Activated T-cell treated with anti-CD3 and anti-CD28 coated beads for 1 hour (primary cell): ENCODE measurements around the gene WWOX.

ENCODE experiments used
- DNase-seq: peaks from one replicate; pipeline ENCODE4 v3.0.0-alpha.2; 2020; ENCODE audit warnings: low read depth

WWOX gene

DNA sequence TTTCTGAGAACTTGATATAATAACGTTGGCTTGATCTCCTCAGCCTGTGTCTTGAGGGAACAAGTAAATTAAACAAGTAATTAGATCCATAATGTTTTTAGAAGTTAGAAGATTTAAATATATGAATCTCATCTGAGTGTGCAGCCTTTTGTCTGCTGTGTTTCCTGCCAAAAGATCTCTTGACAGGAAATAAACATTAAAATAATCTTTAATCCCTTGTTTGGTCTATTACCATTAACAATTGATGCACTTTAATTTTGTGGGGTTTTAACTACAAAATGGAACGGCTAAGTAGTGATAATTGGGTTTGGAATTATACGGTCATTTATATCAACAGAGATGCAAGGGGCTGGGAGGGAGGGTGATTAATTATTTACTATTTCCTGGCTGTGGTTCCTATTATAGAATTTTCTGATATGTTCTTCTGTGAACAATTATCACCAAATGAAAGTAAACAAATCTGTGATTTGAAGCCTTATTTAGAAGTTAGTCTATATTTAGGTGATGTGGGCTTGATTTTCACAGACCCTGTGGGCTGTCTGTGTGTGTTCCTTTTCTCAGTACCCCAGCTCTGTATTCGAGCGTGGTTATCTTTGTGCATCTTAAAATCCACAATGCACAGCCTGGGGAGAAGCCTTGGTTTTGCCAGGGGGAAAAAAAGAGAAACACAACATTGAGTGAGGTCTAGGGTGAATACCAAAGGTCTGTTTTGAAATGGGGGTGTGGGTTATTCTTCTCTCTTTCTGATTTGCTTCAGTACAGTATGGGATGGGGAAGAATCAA is 556.1 kb downstream of the WWOX start:
- no peak for DNase-seq

GRCh38 chr16:78656887-78657286 is 557.4 kb downstream of the WWOX start:
- no peak for DNase-seq

- DNase-seq = no peak
Measured at GRCh38 chr16:78659216-78659615, 559.8 kb downstream of the WWOX start.

DNA sequence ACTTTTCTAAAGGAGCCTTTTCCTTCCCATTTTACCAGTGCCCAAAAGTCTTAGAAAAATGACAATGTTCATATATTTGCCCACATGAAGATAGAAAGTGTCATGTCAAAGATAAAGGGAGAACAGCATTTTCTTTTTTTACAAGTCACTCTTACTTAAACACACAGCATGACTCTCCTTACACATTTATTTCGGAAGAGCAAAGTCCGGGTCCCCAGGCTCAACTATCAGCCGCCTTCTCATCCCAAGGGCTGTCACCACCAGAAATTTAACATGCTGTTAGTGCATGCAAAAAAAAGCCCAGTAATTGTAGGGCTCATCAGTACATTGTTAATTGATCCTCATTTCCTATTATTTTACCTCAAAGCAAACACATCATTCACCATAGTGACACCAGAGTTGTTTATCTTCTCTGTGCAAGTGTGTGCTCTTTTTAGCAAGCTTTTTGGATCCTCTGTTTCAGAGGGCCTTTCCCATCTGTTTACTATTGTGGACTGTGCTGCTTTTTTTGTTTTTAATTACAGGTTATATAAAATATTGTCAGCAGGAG is 560.3 kb downstream of the WWOX start:
- no peak for DNase-seq

GRCh38 chr16:78660795-78661194 is 561.3 kb downstream of the WWOX start:
- DNase-seq = no peak

DNA sequence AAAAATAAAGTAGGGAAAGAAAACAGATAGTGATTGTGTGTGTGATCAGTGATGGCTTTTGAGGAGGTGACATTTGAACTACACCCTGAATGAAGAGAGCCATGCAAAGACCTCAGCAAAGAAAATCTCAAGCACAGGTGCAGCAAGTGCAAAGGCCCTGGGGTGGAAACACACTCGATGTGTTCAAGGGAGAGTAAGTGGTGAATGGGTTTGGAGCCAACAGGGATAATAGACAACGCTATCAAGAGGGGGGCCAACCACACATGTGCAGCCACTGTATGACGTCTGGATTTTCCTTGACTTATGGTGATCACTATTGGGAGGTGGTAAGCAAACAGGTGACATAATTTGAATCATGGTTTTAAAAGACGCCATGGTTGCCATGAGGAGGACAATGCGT is 564.2 kb downstream of the WWOX start:
- DNase-seq = no peak

GRCh38 chr16:78664811-78665772 is 565.6 kb downstream of the WWOX start:
- DNase-seq = no peak

DNA sequence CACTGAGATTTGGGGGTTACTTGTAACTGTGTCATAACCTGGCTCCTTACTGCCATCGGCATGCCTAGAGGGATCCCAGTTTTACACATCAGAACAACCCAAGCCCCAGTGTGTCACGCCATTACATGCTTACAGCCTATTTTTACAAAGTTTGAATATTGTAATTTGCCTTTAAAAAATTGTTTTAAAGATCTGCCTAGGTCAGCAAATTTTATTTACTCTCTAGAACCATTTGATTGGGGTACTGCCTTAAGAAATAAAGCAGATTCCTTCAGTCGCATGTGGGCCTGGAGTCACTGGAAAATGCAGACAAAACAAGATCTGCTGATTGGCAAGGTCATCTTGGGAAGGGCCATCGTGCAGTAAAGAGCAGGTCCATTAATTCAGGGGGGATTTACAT is 566.9 kb downstream of the WWOX start:
- no peak for DNase-seq

DNA sequence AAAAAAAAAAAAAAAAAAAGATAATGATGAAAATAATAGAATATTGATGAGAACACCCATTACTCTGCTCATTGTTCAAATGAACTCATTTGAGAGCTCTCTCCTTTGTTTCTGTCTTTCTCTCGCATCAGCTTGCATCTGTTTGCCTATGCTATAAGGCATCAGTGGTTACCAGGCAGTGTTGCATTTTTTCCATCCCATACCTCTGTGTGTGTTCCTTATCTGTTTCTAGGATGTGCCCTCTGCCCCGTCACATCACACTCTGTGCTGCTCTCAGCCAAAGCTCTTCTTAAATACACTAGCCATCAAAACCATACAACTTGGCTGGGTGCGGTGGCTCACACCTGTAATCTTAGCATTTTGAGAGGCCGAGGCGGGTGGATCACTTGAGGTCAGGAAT is 568.2 kb downstream of the WWOX start:
- DNase-seq = no peak

DNA sequence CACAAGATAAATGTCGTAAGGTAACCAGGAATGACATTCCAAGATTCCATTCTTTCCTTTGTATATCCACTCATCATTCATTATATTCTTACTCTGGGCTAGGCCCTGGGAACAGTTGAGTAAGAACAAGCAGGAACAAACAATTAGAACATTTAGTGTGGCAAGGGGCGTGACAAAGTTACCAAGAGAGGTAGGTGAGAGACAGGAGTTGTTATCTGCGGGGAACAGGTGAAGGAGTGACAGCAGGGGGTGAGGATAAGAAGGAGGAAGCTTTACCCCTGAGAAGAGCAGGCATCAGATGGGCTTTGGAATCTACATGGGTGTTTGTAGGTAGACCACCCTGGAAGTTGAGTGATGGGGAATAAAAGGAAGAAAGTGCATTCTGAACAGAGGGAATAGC is 568.9 kb downstream of the WWOX start:
- no peak for DNase-seq

GRCh38 chr16:78669994-78670393 is 570.5 kb downstream of the WWOX start:
- no peak for DNase-seq

DNA sequence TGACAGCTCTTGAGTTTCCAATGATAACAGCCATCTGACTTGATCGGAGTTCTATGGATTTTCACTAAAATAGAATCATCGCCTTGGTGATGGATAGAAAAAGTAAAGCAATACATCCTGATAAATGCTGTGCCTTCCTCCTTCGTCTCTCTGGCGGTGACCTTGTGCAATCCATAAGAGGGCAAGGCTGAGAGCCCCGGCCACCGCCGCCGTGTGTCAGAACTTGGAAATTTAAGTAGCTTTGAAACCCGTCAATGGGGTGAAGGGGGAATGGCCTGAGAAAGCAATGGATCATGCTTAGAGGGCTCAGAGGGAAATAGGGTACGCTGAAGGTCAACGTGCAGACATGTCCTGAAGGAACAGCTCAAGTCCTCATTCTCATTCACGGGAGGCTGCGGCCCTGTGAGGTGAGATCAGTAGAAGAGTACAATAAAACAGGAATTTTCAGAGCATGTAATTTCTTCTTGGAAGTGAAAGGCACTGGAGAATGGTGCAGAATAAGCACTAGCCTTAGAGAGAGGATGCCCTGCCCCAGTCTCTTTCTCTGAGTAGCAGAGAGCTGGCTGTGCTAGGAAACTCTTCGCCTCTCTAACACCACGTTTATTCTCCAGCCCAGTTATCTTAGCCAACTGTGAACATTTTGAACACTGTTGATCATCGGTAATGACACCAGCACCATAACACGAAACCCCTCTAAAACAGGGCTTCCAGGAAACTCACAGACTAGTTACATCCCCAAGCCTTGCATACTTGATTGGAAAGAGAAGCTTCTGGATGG is 573.5 kb downstream of the WWOX start:
- no peak for DNase-seq

DNA sequence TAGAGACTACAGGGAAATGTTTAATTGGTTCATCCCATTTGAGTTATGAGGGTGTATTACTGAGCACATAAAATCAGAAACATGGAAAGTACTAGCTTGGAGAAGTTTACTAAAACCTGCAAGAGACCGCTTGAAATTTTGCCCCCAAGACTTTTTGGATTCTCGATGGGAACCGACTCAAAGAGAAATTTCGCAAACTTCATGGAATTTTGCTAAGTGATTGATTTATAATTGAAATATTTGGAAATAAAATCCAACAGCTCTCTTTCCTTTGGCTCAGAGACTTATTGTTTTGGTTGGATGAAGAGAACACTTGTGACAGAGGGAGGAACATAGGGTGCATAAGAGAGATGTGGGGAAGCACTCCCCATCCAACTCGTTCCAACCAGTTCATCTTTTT is 574.4 kb downstream of the WWOX start:
- no peak for DNase-seq

DNA sequence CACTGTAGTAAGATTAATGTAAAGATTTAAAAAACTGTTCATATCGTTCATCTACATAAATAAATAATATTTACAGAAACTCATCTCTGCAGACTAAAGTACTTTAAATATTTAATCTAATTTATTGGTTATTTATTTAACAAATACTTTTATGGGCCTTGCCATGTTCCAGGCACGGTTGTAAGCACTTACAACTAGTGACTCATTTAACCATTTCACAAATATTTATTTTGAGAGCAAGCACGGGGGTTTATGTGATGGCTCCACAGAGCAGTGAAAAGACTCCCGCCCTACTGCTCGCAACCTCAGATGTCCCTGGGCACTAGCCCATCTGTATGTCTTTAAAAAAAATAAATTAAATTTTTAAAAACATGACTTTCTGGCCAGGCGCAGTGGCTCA is 575.9 kb downstream of the WWOX start:
- DNase-seq = no peak

- DNase-seq = no peak
Measured at GRCh38 chr16:78675951-78676792, 576.7 kb downstream of the WWOX start.

GRCh38 chr16:78677181-78677731 is 577.8 kb downstream of the WWOX start:
- DNase-seq = no peak

- DNase-seq = no peak
Measured at GRCh38 chr16:78679546-78679945, 580.1 kb downstream of the WWOX start.

DNA sequence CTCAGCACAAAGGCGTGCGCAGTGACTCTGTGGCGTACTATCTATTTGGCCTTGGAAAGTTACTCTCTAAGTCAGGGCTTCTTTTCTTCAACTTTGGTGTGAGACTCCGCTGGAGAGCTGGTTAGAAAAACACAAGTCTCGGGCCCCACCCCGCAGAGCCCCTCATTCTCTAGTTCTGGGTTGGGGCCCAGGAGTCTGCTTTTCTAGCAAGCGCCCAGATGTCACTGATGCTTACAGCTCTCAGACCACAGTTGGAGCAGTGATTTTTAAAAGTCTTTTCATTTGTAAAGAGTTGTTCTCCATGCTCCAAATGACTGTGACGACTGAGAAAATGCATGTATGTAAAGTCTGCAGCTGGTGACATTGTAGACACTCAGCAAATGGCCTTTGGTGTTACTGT is 582.3 kb downstream of the WWOX start:
- DNase-seq = no peak

GRCh38 chr16:78684030-78684611 is 584.7 kb downstream of the WWOX start:
- no peak for DNase-seq

DNA sequence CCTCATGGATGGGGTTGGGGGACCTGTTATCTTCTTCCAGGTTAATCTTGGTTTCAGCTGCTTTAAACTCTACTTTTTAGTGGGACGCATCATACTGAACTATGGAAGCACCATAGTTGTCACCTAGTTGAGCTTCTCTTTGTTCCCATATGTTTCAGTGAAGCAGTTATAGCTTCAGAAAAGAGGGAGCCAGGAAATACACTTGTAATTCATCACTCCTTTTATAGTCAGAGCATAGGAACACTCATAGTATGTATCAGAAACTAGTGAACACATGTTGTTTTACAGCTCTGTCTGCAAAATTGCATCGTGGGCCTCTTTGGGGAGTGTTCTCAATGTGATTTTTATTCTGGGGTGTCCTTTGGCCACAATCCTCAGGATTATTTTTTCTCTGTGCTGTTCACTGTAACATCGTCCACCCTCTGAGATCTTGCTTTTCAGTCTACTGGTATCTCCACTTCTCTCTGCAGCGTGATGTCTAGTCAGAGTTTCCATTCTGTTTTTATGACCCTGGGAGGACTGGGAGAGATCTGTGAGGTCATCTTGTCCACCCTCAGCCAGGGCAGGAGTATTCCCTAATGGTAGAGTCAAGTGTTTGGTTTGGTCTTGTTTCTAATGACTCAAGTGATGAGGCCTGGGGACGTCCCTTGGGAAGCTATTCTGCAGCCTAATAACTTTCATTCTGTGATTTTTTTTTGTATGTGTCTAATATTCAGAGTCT is 585.4 kb downstream of the WWOX start:
- no peak for DNase-seq
